OCI-LY3 (cell line): ENCODE measurements around the gene PRDM12.

Experiments
- CTCF ChIP-seq: fragments of 200-600, 300-600 bp; sonication (generic); IDR thresholded peaks from 2 replicates; pipeline ENCODE4 v1.5.1; 2014; ENCODE audit warnings: antibody characterized with exemption, low read length, low read depth
- EZH2phosphoT487 ChIP-seq: fragments of 200-600 bp; shearing (Covaris generic); IDR thresholded peaks from 2 replicates; pipeline ENCODE4 v1.6.1; 2018; ENCODE audit warnings: antibody characterized with exemption, mixed run types, low read depth

- TF ChIP-seq CTCF (no peak), EZH2phosphoT487 (no peak)
Measured at GRCh38 chr9:130631331-130632080, 32.9 kb upstream of the PRDM12 start.
